AG10803 (cell line): ENCODE data around the gene PPP3R1.
"Not testable (repeated sequence)": the region's sequence is repeated elsewhere in the genome, so short reads cannot be mapped to it uniquely, and the experiment has no call there.

ENCODE experiments used
- DNase-seq: peaks from one replicate; pipeline ENCODE4 v3.0.0; 2010; ENCODE audit warnings: low read depth
- H3K4me3 ChIP-seq: 2 replicates; pipeline ENCODE4 v1.5.1; 2011; ENCODE audit warnings: mild to moderate bottlenecking, low read length, control low read depth
- TF ChIP-seq, protein P1 (sequence below): conservative IDR thresholded peaks from 2 replicates; pipeline ENCODE4 v1.5.1; 2011; ENCODE audit warnings: mild to moderate bottlenecking, low read length, control low read depth, inconsistent platforms

PPP3R1 gene

GRCh38 chr2:68178432-68178831, 73.9 kb downstream of the PPP3R1 start:
- DNase-seq = no peak
- TF ChIP-seq, protein P1, sequence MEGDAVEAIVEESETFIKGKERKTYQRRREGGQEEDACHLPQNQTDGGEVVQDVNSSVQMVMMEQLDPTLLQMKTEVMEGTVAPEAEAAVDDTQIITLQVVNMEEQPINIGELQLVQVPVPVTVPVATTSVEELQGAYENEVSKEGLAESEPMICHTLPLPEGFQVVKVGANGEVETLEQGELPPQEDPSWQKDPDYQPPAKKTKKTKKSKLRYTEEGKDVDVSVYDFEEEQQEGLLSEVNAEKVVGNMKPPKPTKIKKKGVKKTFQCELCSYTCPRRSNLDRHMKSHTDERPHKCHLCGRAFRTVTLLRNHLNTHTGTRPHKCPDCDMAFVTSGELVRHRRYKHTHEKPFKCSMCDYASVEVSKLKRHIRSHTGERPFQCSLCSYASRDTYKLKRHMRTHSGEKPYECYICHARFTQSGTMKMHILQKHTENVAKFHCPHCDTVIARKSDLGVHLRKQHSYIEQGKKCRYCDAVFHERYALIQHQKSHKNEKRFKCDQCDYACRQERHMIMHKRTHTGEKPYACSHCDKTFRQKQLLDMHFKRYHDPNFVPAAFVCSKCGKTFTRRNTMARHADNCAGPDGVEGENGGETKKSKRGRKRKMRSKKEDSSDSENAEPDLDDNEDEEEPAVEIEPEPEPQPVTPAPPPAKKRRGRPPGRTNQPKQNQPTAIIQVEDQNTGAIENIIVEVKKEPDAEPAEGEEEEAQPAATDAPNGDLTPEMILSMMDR = no peak
- no peak overlapping the region for H3K4me3 ChIP-seq

- TF ChIP-seq, protein P1 = no peak
- H3K4me3 ChIP-seq = no peak overlapping the region
- DNase-seq = no peak
These were observed 74.8 kb downstream of the PPP3R1 start for GRCh38 chr2:68177541-68177940.

GRCh38 chr2:68176657-68177056, 75.7 kb downstream of the PPP3R1 start:
- H3K4me3 ChIP-seq = no peak overlapping the region
- TF ChIP-seq, protein P1 = no peak
- DNase-seq = no peak

DNA sequence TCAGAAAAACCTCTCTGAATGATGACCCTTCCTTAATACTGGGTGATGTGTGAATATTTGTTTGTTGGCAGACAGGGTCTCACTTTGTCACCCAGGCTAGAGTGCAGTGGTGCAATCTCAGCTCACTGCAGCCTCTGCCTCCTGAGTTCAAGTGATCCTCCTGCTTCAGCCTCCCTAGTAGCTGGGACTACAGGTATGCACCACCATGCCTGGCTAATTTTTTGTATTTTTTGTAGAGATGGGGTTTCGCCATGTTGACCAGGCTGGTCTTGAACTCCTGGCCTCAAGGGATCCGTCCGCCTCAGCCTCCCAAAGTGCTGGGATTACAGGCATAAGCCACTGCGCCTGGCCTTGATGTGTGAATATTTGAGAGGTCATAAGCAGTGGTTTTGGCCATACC, 77.1 kb downstream of the PPP3R1 start:
- DNase-seq, H3K4me3 ChIP-seq: not testable (repeated sequence)

DNA sequence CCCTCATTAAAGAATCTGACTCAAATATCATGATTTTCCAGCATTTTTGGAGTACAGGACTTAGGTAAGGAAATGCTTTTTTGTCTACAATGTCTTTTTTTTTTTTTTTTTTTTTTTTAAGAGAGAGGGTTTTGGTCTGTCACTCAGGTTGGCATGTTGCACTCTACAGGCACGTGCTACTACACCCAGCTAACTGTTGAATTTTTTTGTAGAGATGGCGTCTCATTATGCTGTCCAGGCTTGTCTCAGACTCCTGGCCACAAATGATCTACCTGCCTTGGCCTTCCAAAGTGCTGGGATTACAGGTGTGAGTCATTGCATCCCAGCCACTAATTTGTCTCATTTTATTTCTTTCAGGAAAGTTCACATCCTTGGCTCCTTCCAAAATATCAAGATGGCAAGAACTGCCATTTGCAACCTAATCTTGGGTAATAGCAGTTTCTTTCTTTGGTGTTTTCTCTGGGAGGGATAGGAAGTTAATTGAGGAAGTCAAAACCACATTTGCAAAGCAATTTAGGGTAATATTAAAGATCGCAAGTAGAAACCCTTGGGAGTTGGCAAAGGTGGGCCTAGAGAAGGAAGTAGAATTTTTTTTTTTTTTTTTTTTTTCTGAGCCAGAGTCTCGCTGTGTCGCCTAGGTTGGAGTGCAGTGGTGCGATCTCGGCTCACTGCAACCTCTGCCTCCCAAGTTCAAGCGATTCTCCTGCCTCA, 79.2 kb downstream of the PPP3R1 start:
- H3K4me3 ChIP-seq = no peak overlapping the region
- no peak for DNase-seq
- TF ChIP-seq, protein P1 = no peak

DNA sequence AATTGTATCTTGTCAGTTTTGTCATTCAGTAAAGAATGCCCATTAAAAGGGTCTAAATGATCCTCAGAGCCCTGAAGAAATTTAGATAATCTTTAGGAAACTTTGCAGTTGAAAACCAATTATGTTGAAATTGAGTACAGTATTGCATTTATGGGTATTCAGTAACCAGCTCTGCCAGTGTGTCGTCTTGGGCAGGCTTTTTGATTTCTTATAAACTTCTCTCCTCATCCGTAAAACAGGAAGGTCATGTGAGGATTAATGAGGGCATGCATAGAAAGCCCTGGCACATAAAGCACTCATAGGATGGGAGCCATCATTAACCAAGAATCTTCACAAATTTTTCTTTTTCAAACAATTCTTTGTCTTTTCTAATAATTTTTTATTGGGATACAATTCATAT, 79.8 kb downstream of the PPP3R1 start:
- no peak overlapping the region for H3K4me3 ChIP-seq
- DNase-seq = no peak
- TF ChIP-seq, protein P1 = no peak

DNA sequence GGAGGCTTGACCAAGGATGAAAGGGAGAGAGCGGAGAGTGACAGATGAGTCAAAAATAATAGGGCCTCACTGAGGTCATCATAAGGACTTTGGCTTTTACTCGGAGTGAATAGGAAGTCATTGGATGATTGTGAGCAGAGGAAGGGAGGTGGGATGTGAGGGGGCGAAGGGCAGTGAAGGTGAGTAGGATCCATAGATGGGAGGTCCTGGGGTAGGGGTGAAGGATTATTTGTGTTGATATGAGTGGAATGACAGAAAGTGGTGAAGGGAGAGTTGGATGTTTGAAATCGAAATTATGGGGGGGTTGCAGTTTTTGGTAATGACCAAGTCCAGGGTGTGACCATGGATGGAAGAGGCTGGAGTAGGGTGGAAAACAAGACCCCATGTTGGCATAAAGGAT, 80.6 kb downstream of the PPP3R1 start:
- H3K4me3 ChIP-seq = no peak overlapping the region
- TF ChIP-seq, protein P1 = no peak

GRCh38 chr2:68171146-68171545, 81.2 kb downstream of the PPP3R1 start:
- TF ChIP-seq, protein P1 = no peak
- no peak for DNase-seq

More for the DNA sequence above, 80.6 kb downstream of the PPP3R1 start:
- DNase-seq = no peak

More at GRCh38 chr2:68171146-68171545, 81.2 kb downstream of the PPP3R1 start:
- H3K4me3 ChIP-seq = no peak overlapping the region
